K562 (cell line): ENCODE measurements around the gene PLK4. TPM values are rescaled to one million over a fixed set of nuclear protein-coding genes. Genes with fewer than 3 reads are reported as not detected.

Experiments used
- BRD9 ChIP-seq: fragments of 450-650 bp; IDR thresholded peaks from 2 replicates; pipeline ENCODE4 v1.6.1; 2018; ENCODE audit warnings: low read depth; ENCODE audit not compliant: partially characterized antibody
- ESRRB ChIP-seq: fragments of 250-450 bp; sonication (Bioruptor Pico); IDR thresholded peaks from 2 replicates; pipeline ENCODE4 v1.5.0; 2020; ENCODE audit warnings: mild to moderate bottlenecking, moderate library complexity, borderline replicate concordance
- ETV1 ChIP-seq: fragments of 450-650 bp; conservative IDR thresholded peaks from 2 replicates; pipeline ENCODE4 v1.6.1; 2016; ENCODE audit warnings: missing genetic modification characterization, control low read depth, low read depth, missing compliant biosample characterization
- ETV6 ChIP-seq, 3 experiments: fragments of 150-350 bp in 1 of 3; sonication (generic) in 1 of 3; formaldehyde crosslinking in 1 of 3; IDR thresholded peaks; 2 replicates each; pipeline versions ENCODE4 v1.6.1 to v1.8.0; 2014 to 2022; ENCODE audit warnings: borderline replicate concordance in 2 of 3, low read depth in 2 of 3, antibody characterized with exemption in 1 of 3, low read length in 1 of 3, mild to moderate bottlenecking in 1 of 3, missing genetic modification reagents in 1 of 3
- FOXP1 ChIP-seq: sonication (generic); formaldehyde crosslinking; IDR thresholded peaks from 2 replicates; pipeline ENCODE4 v1.8.0; 2022; ENCODE audit warnings: mild to moderate bottlenecking, missing genetic modification reagents
- GATAD2B ChIP-seq: fragments of 450-650 bp; IDR thresholded peaks from 2 replicates; pipeline ENCODE4 v1.6.1; 2017; ENCODE audit warnings: mild to moderate bottlenecking, borderline replicate concordance
- HDGF ChIP-seq: fragments of 450-650 bp; IDR thresholded peaks from 2 replicates; pipeline ENCODE4 v1.6.1; 2016
- KAT7 ChIP-seq: sonication (generic); formaldehyde crosslinking; IDR thresholded peaks from 2 replicates; pipeline ENCODE4 v1.8.0; 2022; ENCODE audit warnings: missing genetic modification reagents, mild to moderate bottlenecking, borderline replicate concordance
- KDM1A ChIP-seq, 2 experiments: fragments of 450-650 bp; IDR thresholded peaks; 2 replicates each; pipeline ENCODE4 v1.6.1; 2016; ENCODE audit warnings: mild to moderate bottlenecking in 2 of 2
- MAX ChIP-seq: sonication (generic); formaldehyde crosslinking; IDR thresholded peaks from 2 replicates; pipeline ENCODE4 v1.9.0; 2022; ENCODE audit warnings: mild to moderate bottlenecking, missing genetic modification reagents
- MECOM ChIP-seq: fragments of 250-450 bp; sonication (Bioruptor Pico); IDR thresholded peaks from 2 replicates; pipeline ENCODE4 v1.8.0; 2022; ENCODE audit warnings: inconsistent platforms
- MEF2A ChIP-seq: IDR thresholded peaks from 2 replicates; pipeline ENCODE4 v1.6.1; 2011; ENCODE audit warnings: low read depth, mild to moderate bottlenecking, low read length, moderate library complexity; ENCODE audit not compliant: control insufficient read depth
- PHF20 ChIP-seq: fragments of 450-650 bp; IDR thresholded peaks from 2 replicates; pipeline ENCODE4 v1.6.1; 2018; ENCODE audit not compliant: partially characterized antibody
- PHTF2 ChIP-seq: fragments of 250-450 bp; sonication (Bioruptor Pico); IDR thresholded peaks from 2 replicates; pipeline ENCODE4 v1.5.0; 2021; ENCODE audit warnings: mild to moderate bottlenecking
- POLR2AphosphoS5 ChIP-seq: IDR thresholded peaks from 2 replicates; pipeline ENCODE4 v1.6.1; 2011; ENCODE audit warnings: mild to moderate bottlenecking, low read depth, low read length, moderate library complexity; ENCODE audit not compliant: control insufficient read depth, insufficient read depth
- SP1 ChIP-seq: sonication (generic); formaldehyde crosslinking; IDR thresholded peaks from 2 replicates; pipeline ENCODE4 v1.8.1; 2022; ENCODE audit warnings: mild to moderate bottlenecking, missing genetic modification reagents
- SP2 ChIP-seq: IDR thresholded peaks from 2 replicates; pipeline ENCODE4 v1.6.1; 2011; ENCODE audit warnings: mild to moderate bottlenecking, low read depth, low read length, moderate library complexity; ENCODE audit not compliant: poor library complexity, severe bottlenecking; ENCODE audit errors: extremely low read depth
- ZBTB7A ChIP-seq: IDR thresholded peaks from 2 replicates; pipeline ENCODE4 v1.6.1; 2011; ENCODE audit warnings: low read depth, mild to moderate bottlenecking, low read length, moderate library complexity, borderline replicate concordance; ENCODE audit not compliant: control insufficient read depth
- ZNF354B ChIP-seq: fragments of 250-450 bp; sonication (Bioruptor Pico); IDR thresholded peaks from 2 replicates; pipeline ENCODE4 v1.4.0; 2020
- ZNF583 ChIP-seq: fragments of 250-450 bp; sonication (Bioruptor Pico); IDR thresholded peaks from 2 replicates; pipeline ENCODE4 v1.4.0; 2020
- polyA plus RNA-seq, 8 experiments: library from polyadenylated mRNA; depleted of rRNA in 4 of 8; stranded (reverse) in 5 of 8; unstranded in 3 of 8; fragments of >200 nt; fragmentation: Nextera tagmentation in 2 of 8; fragmentation: Illumina TruSeq in 1 of 8; extraction: Ambion mirVana in 2 of 8; extraction: Trizol in 1 of 8; gene quantifications; 2 replicates each; pipeline versions ENCODE4 v1.2.1 to v1.2.3, GENCODE V29; 2011 to 2014; ENCODE audit warnings: inconsistent platforms in 1 of 8, missing spikeins in 1 of 8
- total RNA-seq, 7 experiments: library from RNA; depleted of rRNA in 6 of 7; stranded (reverse); fragments of >200 nt in 6 of 7; fragmentation: Illumina TruSeq in 2 of 7; extraction: Trizol in 2 of 7; gene quantifications; 2 replicates each; pipeline versions ENCODE4 v1.2.1 to v1.2.3, GENCODE V29; 2011 to 2021; ENCODE audit warnings: low replicate concordance in 1 of 7
- TF ChIP-seq, protein P1 (sequence below): sonication (generic); formaldehyde crosslinking; IDR thresholded peaks from 2 replicates; pipeline ENCODE4 v1.8.1; 2023; ENCODE audit warnings: mild to moderate bottlenecking, missing genetic modification reagents
- TF ChIP-seq, protein P2 (sequence below), 3 experiments: fragments of 200-800 bp in 1 of 3; sonication (Bioruptor generic) in 1 of 3; sonication (generic) in 1 of 3; formaldehyde crosslinking in 1 of 3; IDR thresholded peaks; 2 replicates each; pipeline versions ENCODE4 v1.6.1 to v1.8.0; 2016 to 2022; ENCODE audit warnings: mild to moderate bottlenecking in 2 of 3, missing compliant biosample characterization in 2 of 3, missing genetic modification characterization in 2 of 3, missing genetic modification reagents in 1 of 3

Gene PLK4
- total and polyA plus RNA-seq, 9 of the 15 experiments (the other 6 are each of a cell fraction or from before 2014, with no cell fraction given), result 16.2 to 95.3 (median 54.3) TPM

DNA sequence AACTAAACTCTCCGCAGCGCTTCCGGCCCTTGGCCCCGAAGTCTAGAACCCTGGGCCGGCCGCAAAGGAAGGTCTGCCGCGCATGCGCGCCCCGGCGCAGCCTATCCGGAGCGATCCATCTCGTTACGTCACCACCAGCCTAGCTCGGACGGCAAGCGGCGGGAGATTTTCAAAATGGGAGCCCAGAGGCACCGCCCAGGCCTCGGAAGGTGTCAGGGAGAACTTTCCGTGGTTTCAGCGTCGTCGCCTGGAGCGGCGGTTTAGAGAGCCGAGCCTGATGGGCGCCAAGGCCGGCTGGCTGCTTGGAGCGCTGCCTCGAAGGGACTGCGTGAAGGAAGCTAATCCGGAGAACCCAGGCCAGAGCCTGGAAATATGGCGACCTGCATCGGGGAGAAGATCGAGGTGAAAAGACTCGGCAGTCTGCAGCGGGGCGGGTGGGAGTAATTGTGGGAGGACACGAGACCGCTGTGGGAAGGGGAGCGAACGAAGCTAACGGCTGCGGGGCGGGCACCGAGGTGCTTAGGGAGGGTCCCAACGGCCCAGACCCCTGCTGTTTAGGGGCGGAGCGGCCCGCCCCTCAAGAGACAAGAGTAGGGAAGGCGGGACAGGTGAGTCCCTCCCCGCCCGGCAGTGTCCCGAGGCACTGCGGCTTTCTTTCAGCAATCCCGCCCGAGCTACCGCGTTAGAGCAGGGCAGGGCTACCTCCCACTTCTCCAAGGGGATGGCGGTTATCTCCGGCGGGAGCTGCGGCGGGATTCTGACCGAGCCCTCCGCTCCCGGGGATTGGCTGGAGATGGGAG lies at the start of gene PLK4 (continued):
- TF ChIP-seq, protein P1, sequence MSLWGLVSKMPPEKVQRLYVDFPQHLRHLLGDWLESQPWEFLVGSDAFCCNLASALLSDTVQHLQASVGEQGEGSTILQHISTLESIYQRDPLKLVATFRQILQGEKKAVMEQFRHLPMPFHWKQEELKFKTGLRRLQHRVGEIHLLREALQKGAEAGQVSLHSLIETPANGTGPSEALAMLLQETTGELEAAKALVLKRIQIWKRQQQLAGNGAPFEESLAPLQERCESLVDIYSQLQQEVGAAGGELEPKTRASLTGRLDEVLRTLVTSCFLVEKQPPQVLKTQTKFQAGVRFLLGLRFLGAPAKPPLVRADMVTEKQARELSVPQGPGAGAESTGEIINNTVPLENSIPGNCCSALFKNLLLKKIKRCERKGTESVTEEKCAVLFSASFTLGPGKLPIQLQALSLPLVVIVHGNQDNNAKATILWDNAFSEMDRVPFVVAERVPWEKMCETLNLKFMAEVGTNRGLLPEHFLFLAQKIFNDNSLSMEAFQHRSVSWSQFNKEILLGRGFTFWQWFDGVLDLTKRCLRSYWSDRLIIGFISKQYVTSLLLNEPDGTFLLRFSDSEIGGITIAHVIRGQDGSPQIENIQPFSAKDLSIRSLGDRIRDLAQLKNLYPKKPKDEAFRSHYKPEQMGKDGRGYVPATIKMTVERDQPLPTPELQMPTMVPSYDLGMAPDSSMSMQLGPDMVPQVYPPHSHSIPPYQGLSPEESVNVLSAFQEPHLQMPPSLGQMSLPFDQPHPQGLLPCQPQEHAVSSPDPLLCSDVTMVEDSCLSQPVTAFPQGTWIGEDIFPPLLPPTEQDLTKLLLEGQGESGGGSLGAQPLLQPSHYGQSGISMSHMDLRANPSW (CRISPR knock-in tag), result no peak
- TF ChIP-seq, protein P2, sequence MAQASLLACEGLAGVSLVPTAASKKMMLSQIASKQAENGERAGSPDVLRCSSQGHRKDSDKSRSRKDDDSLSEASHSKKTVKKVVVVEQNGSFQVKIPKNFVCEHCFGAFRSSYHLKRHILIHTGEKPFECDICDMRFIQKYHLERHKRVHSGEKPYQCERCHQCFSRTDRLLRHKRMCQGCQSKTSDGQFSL (CRISPR knock-in tag; IDR thresholded peaks at IDR 0.05), result no peak
- TF ChIP-seq, protein P2 (tag; IDR thresholded peaks at IDR 0.05), result no peak
- TF ChIP-seq ZBTB7A (peak; percentile 99), MECOM (no peak), ZNF354B (CRISPR knock-in tag) (no peak), SP1 (CRISPR knock-in tag) (peak; percentile 76), ZNF583 (CRISPR knock-in tag) (no peak), SP2 (no peak), MEF2A (no peak), MAX (CRISPR knock-in tag) (peak; percentile 26; the same call in 1 of the 2 replicates), POLR2AphosphoS5 (peak; percentile 58; the same call in 1 of the 2 replicates), FOXP1 (CRISPR knock-in tag) (peak; percentile 73; the same call in 1 of the 2 replicates), ETV1 (no peak; the same call in 1 of the 2 replicates), PHTF2 (CRISPR knock-in tag) (no peak), KDM1A (IDR thresholded peaks at IDR 0.05) (no peak), ETV6 (IDR thresholded peaks at IDR 0.05; ENCODE audit: borderline replicate concordance in 1 of 2, low read depth in 2 of 2, low read length in 1 of 2) (no peak), ETV6 (CRISPR knock-in tag; IDR thresholded peaks at IDR 0.05; ENCODE audit: borderline replicate concordance) (no peak; the same call in 1 of the 2 replicates), GATAD2B (no peak), ESRRB (no peak), KAT7 (peak; percentile 96), BRD9 (peak; percentile 70), PHF20 (peak; percentile 45), HDGF (no peak)
